Hepatocyte (in vitro differentiated cells): ENCODE data around the gene RPL29. TPM values are rescaled to one million over a fixed set of nuclear protein-coding genes. Genes with fewer than 3 reads are reported as not detected.

Experiments
- DNase-seq: peaks from one replicate; pipeline ENCODE4 v3.0.0-alpha.2; 2016; ENCODE audit warnings: low spot score
- H2AFZ ChIP-seq: fragments of 200-600 bp; sonication (generic); 2 replicates; pipeline ENCODE4 v1.6.0; 2016; ENCODE audit warnings: antibody characterized with exemption, mild to moderate bottlenecking
- H3K27ac ChIP-seq: fragments of 200-600 bp; sonication (generic); 2 replicates; pipeline ENCODE4 v1.5.1; 2016; ENCODE audit warnings: mild to moderate bottlenecking
- H3K27me3 ChIP-seq: fragments of 200-600 bp; sonication (generic); 2 replicates; pipeline ENCODE4 v1.6.1; 2016
- H3K36me3 ChIP-seq: fragments of 200-600 bp; sonication (generic); replicated peaks from 2 replicates; pipeline ENCODE4 v1.5.1; 2016; ENCODE audit warnings: low read depth; ENCODE audit not compliant: insufficient read depth
- H3K4me1 ChIP-seq: fragments of 200-600 bp; sonication (generic); 2 replicates; pipeline ENCODE4 v1.5.1; 2016; ENCODE audit warnings: mild to moderate bottlenecking, moderate library complexity; ENCODE audit not compliant: insufficient read depth
- H3K4me2 ChIP-seq: fragments of 200-600 bp; sonication (generic); 2 replicates; pipeline ENCODE4 v1.6.0; 2016
- H3K4me3 ChIP-seq: fragments of 200-600 bp; sonication (generic); 2 replicates; pipeline ENCODE4 v1.5.1; 2016; ENCODE audit warnings: mild to moderate bottlenecking
- H3K79me2 ChIP-seq: fragments of 200-600 bp; sonication (generic); 2 replicates; pipeline ENCODE4 v1.6.0; 2017; ENCODE audit warnings: mild to moderate bottlenecking
- H3K9me2 ChIP-seq: fragments of 200-600 bp; sonication (generic); replicated peaks from 2 replicates; pipeline ENCODE4 v1.6.0; 2017; ENCODE audit warnings: mild to moderate bottlenecking; ENCODE audit not compliant: insufficient read depth
- H3K9me3 ChIP-seq: fragments of 200-600 bp; sonication (generic); 2 replicates; pipeline ENCODE4 v1.5.1; 2016; ENCODE audit warnings: low read depth, mild to moderate bottlenecking
- H4K20me1 ChIP-seq: fragments of 200-600 bp; sonication (generic); 2 replicates; pipeline ENCODE4 v1.6.0; 2016; ENCODE audit warnings: mild to moderate bottlenecking; ENCODE audit not compliant: insufficient read depth, poor library complexity, severe bottlenecking
- EZH2 ChIP-seq: fragments of 200-600 bp; sonication (generic); IDR thresholded peaks from 2 replicates; pipeline ENCODE4 v1.6.1; 2016; ENCODE audit warnings: antibody characterized with exemption, mild to moderate bottlenecking, borderline replicate concordance
- EZH2phosphoT487 ChIP-seq: fragments of 200-600 bp; sonication (generic); IDR thresholded peaks from one replicate; pipeline ENCODE4 v1.6.1; 2018; ENCODE audit warnings: antibody characterized with exemption, mild to moderate bottlenecking, low read depth, moderate library complexity; ENCODE audit not compliant: unreplicated experiment, severe bottlenecking
- WGBS: methylation state at CpG from one replicate; pipeline ENCODE4 v1.1.6; 2016; ENCODE audit warnings: low lambda C conversion rate; ENCODE audit errors: missing lambda C conversion rate; 5-methylcytosine and 5-hydroxymethylcytosine counted together
- polyA plus RNA-seq: library from polyadenylated mRNA; unstranded; fragments of >200 nt; fragmentation: Nextera tagmentation; extraction: Ambion mirVana; gene quantifications from 2 replicates; pipeline ENCODE4 v1.2.1, GENCODE V29; 2016
- total RNA-seq: library from RNA; depleted of rRNA; stranded (reverse); fragments of >200 nt; gene quantifications from 2 replicates; pipeline ENCODE4 v1.2.3, GENCODE V29; 2014
- TF ChIP-seq, protein P1 (sequence below): fragments of 200-600 bp; sonication (generic); IDR thresholded peaks from 2 replicates; pipeline ENCODE4 v1.5.1; 2016; ENCODE audit warnings: antibody characterized with exemption, mild to moderate bottlenecking; ENCODE audit not compliant: poor library complexity

Gene RPL29
- total and polyA plus RNA-seq, 2 experiments from 2014 or later, result 786 to 981 TPM

DNA sequence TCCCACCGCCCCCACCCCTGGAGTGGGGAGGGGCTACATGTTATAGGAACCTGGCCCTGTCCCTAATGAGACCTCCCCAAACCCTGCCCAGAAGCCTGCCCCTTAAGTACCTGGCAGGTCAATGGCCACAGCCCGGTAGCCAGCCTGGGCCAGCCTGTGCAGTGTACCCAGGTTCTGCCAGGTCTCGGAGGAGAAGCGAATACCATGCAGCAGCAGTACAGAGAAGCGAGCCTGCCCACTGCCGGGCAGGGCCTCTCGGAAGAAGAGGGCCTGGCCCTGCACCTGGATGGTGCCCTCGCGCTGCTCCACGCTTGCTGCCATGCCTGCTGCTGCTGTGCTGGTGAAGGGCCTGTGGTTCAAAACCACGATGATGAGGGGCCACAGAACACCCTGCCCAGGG, 24.3 kb downstream of the RPL29 start:
- H3K27ac ChIP-seq, result no peak overlapping the region
- no peak overlapping the region for H3K4me3 ChIP-seq
- H4K20me1 ChIP-seq, result no peaks in the 10 kb centered on the region
- H2AFZ ChIP-seq, result no peak overlapping the region
- H3K9me2 ChIP-seq, result no peaks in the 10 kb centered on the region
- no peaks in the 10 kb centered on the region for H3K9me3 ChIP-seq
- 94% methylated on average over 11 of the region's 11 CpGs for WGBS
- H3K4me1 ChIP-seq, result peaks cover 39% of the 10 kb centered on the region
- H3K4me2 ChIP-seq, result no peak overlapping the region
- no peaks in the 10 kb centered on the region for H3K36me3 ChIP-seq
- H3K27me3 ChIP-seq, result no peaks in the 10 kb centered on the region
- TF ChIP-seq, protein P1, sequence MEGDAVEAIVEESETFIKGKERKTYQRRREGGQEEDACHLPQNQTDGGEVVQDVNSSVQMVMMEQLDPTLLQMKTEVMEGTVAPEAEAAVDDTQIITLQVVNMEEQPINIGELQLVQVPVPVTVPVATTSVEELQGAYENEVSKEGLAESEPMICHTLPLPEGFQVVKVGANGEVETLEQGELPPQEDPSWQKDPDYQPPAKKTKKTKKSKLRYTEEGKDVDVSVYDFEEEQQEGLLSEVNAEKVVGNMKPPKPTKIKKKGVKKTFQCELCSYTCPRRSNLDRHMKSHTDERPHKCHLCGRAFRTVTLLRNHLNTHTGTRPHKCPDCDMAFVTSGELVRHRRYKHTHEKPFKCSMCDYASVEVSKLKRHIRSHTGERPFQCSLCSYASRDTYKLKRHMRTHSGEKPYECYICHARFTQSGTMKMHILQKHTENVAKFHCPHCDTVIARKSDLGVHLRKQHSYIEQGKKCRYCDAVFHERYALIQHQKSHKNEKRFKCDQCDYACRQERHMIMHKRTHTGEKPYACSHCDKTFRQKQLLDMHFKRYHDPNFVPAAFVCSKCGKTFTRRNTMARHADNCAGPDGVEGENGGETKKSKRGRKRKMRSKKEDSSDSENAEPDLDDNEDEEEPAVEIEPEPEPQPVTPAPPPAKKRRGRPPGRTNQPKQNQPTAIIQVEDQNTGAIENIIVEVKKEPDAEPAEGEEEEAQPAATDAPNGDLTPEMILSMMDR, result no peak
- TF ChIP-seq EZH2 (no peak), EZH2phosphoT487 (no peak)
- DNase-seq, result no peak
- H3K79me2 ChIP-seq, result peaks cover 26% of the 10 kb centered on the region

- Histone ChIP-seq H3K4me3 (no peak overlapping the region), H4K20me1 (no peaks in the 10 kb centered on the region), H3K79me2 (peaks cover 32% of the 10 kb centered on the region), H3K27me3 (no peaks in the 10 kb centered on the region), H3K36me3 (no peaks in the 10 kb centered on the region), H3K9me2 (no peaks in the 10 kb centered on the region), H2AFZ (no peak overlapping the region), H3K27ac (no peak overlapping the region), H3K4me2 (no peak overlapping the region), H3K4me1 (peaks cover 44% of the 10 kb centered on the region), H3K9me3 (no peaks in the 10 kb centered on the region)
- WGBS, result 85% methylated on average over 6 of the region's 6 CpGs
- no peak for DNase-seq
- TF ChIP-seq EZH2 (no peak), EZH2phosphoT487 (no peak)
- TF ChIP-seq, protein P1, result no peak
Measured at GRCh38 chr3:51970606-51971300, 24.9 kb downstream of the RPL29 start.

GRCh38 chr3:51969841-51970240, 25.9 kb downstream of the RPL29 start:
- Histone ChIP-seq H4K20me1 (no peaks in the 10 kb centered on the region), H3K9me2 (no peaks in the 10 kb centered on the region), H3K4me3 (no peak overlapping the region), H3K27me3 (no peaks in the 10 kb centered on the region), H3K36me3 (no peaks in the 10 kb centered on the region), H3K9me3 (no peaks in the 10 kb centered on the region), H3K4me2 (no peak overlapping the region), H3K27ac (no peak overlapping the region), H2AFZ (no peak overlapping the region), H3K4me1 (peaks cover 45% of the 10 kb centered on the region), H3K79me2 (peaks cover 41% of the 10 kb centered on the region)
- TF ChIP-seq, protein P1, result no peak
- TF ChIP-seq EZH2phosphoT487 (no peak), EZH2 (no peak)
- DNase-seq, result no peak
- 89% methylated on average over 4 of the region's 4 CpGs for WGBS
